B cell (primary cell): ENCODE results near the gene TMEM19.

Experiments used
- EZH2 ChIP-seq: IDR thresholded peaks from 2 replicates; pipeline ENCODE4 v1.6.1; 2012; ENCODE audit warnings: borderline replicate concordance, low read depth, mild to moderate bottlenecking, moderate library complexity, low read length; ENCODE audit not compliant: insufficient read depth, poor library complexity, severe bottlenecking
- TF ChIP-seq, protein P1 (sequence below): fragments of 200-600 bp; IDR thresholded peaks from one replicate; pipeline ENCODE4 v1.8.0; 2022; ENCODE audit warnings: antibody characterized with exemption, mild to moderate bottlenecking

DNA sequence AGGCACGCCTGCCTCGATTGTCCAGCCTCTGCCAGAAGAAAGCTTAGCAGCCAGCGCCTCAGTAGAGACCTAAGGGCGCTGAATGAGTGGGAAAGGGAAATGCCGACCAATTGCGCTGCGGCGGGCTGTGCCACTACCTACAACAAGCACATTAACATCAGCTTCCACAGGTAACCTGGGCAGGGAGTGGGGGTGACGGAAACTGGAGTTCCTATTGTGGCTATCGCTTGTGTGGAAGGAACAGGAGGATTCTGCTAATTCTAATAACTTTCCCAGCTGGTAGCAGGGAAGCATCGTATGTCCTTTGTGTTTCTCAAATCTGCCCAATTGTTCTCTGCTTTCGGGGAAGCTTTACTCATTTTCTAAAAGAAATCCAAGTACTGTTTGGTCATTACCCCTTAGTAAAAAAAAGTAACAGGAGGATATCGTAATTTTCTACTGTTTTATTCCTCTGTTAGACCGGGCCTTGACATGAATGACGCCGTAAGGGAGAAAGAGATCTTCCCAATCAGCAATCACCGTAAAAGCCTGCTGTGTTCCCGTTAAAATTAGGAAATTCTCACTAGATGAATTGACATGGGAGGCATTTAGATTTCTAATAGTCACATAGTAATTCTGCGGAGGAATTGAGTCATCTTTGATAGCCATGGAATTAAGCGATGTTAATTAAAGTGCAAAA lies 21.3 kb upstream of the TMEM19 start:
- TF ChIP-seq, protein P1, sequence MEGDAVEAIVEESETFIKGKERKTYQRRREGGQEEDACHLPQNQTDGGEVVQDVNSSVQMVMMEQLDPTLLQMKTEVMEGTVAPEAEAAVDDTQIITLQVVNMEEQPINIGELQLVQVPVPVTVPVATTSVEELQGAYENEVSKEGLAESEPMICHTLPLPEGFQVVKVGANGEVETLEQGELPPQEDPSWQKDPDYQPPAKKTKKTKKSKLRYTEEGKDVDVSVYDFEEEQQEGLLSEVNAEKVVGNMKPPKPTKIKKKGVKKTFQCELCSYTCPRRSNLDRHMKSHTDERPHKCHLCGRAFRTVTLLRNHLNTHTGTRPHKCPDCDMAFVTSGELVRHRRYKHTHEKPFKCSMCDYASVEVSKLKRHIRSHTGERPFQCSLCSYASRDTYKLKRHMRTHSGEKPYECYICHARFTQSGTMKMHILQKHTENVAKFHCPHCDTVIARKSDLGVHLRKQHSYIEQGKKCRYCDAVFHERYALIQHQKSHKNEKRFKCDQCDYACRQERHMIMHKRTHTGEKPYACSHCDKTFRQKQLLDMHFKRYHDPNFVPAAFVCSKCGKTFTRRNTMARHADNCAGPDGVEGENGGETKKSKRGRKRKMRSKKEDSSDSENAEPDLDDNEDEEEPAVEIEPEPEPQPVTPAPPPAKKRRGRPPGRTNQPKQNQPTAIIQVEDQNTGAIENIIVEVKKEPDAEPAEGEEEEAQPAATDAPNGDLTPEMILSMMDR = no peak
- TF ChIP-seq EZH2 = no peak
